ENCODE data around the gene SCTR. TPM values are rescaled to one million over a fixed set of nuclear protein-coding genes. Genes with fewer than 3 reads are reported as not detected.

SCTR gene
- total and polyA plus RNA-seq, 2 of the 13 experiments (the other 11 are each of a cell fraction or from before 2014, with no cell fraction given): not detected

- peak; percentile 27; the same call in 1 of the 2 replicates for TF ChIP-seq ZNF281 (CRISPR knock-in tag; IDR thresholded peaks at IDR 0.05; ENCODE audit: borderline replicate concordance)
- TF ChIP-seq SAP130 (CRISPR knock-in tag; IDR thresholded peaks at IDR 0.05; ENCODE audit: low read depth): peak; percentile 64; the same call in 1 of the 2 replicates
- peak; percentile 83 for TF ChIP-seq KDM3A (CRISPR knock-in tag; IDR thresholded peaks at IDR 0.05; ENCODE audit: low read depth)
- TF ChIP-seq ZNF747 (CRISPR knock-in tag; IDR thresholded peaks at IDR 0.05; ENCODE audit: borderline replicate concordance): no peak
- no peak for TF ChIP-seq ZNF3 (CRISPR knock-in tag; IDR thresholded peaks at IDR 0.05)
- peak; percentile 100 for TF ChIP-seq STAG1 (CRISPR knock-in tag; IDR thresholded peaks at IDR 0.05)
- peak; percentile 24; the same call in 1 of the 2 replicates for TF ChIP-seq PHF8 (CRISPR knock-in tag; IDR thresholded peaks at IDR 0.05)
- peak; percentile 73 for TF ChIP-seq ZNF205 (CRISPR knock-in tag; IDR thresholded peaks at IDR 0.05)
- peak; percentile 81; the same call in 1 of the 2 replicates for TF ChIP-seq SMAD1 (CRISPR knock-in tag; IDR thresholded peaks at IDR 0.05; ENCODE audit: borderline replicate concordance, low read depth)
- TF ChIP-seq FOXA3 (CRISPR knock-in tag; IDR thresholded peaks at IDR 0.05): peak; percentile 69
- TF ChIP-seq ZNF276 (CRISPR knock-in tag; IDR thresholded peaks at IDR 0.05; ENCODE audit: low read depth): peak; percentile 10; the same call in 1 of the 2 replicates
- peak; percentile 44; the same call in 1 of the 2 replicates for TF ChIP-seq ZNF292 (CRISPR knock-in tag; IDR thresholded peaks at IDR 0.05; ENCODE audit: borderline replicate concordance, low read depth)
- peak; percentile 66 for TF ChIP-seq ZMYM4 (CRISPR knock-in tag; IDR thresholded peaks at IDR 0.05)
- TF ChIP-seq ARID3A (IDR thresholded peaks at IDR 0.05; ENCODE audit: low read depth, low read length): 0 out of 2 replicates have a peak, but pooled peaks have one; percentile 27
- TF ChIP-seq ETV5 (CRISPR knock-in tag; IDR thresholded peaks at IDR 0.05; ENCODE audit: borderline replicate concordance): peak; percentile 81
- peak; percentile 72 for TF ChIP-seq BHLHE40 (IDR thresholded peaks at IDR 0.05; ENCODE audit: low read length)
- peak; percentile 70; the same call in 1 of the 2 replicates for TF ChIP-seq MYC (CRISPR knock-in tag; IDR thresholded peaks at IDR 0.05; ENCODE audit: borderline replicate concordance)
- peak; percentile 81; the same call in 1 of the 2 replicates for TF ChIP-seq ATF2 (CRISPR knock-in tag; IDR thresholded peaks at IDR 0.05)
- peak; percentile 97 for TF ChIP-seq PATZ1 (CRISPR knock-in tag; IDR thresholded peaks at IDR 0.05)
Observed at GRCh38 chr2:119476301-119477112, 47.8 kb downstream of the SCTR start (continued).
